Measurements from ENCODE around the gene C1orf116.

GRCh38 chr1:207024202-207025145 is 8.1 kb downstream of the C1orf116 start:
- no peak for TF ChIP-seq CTCF (IDR thresholded peaks at IDR 0.05; ENCODE audit: low read depth, low read length, missing input control)
- TF ChIP-seq YY1 (IDR thresholded peaks at IDR 0.05) = no peak
- TF ChIP-seq REST (IDR thresholded peaks at IDR 0.05) = no peak
- TF ChIP-seq ZBTB33 (IDR thresholded peaks at IDR 0.05) = no peak
- TF ChIP-seq EGR1 (IDR thresholded peaks at IDR 0.05; ENCODE audit: low read depth in 2 of 2) = no peak
